Measurements from ENCODE around the gene PCMTD2.

GRCh38 chr20:64214952-64215351 is 40.6 kb upstream of the PCMTD2 start:
- TF ChIP-seq CTCF (conservative IDR thresholded peaks at IDR 0.05; ENCODE audit: low read depth in 2 of 2), result no peak
- TF ChIP-seq REST (IDR thresholded peaks at IDR 0.05; ENCODE audit: unreplicated experiment), result no peak
- TF ChIP-seq JUNB (IDR thresholded peaks at IDR 0.05; ENCODE audit: unreplicated experiment), result no peak
- no peak for TF ChIP-seq EZH2phosphoT487 (IDR thresholded peaks at IDR 0.05; ENCODE audit: unreplicated experiment)
- TF ChIP-seq EZH2 (IDR thresholded peaks at IDR 0.05; ENCODE audit: low read depth, unreplicated experiment), result no peak
- TF ChIP-seq POLR2AphosphoS5 (IDR thresholded peaks at IDR 0.05; ENCODE audit: low read depth), result no peak
- TF ChIP-seq NANOG (IDR thresholded peaks at IDR 0.05; ENCODE audit: borderline replicate concordance), result no peak
- TF ChIP-seq ZNF331 (CRISPR knock-in tag; IDR thresholded peaks at IDR 0.05; ENCODE audit: low read depth), result no peak
- no peak for TF ChIP-seq ETS1 (IDR thresholded peaks at IDR 0.05)
- TF ChIP-seq CREB1 (CRISPR knock-in tag; IDR thresholded peaks at IDR 0.05; ENCODE audit: low read depth), result no peak
- no peak for TF ChIP-seq ZNF114 (CRISPR knock-in tag; IDR thresholded peaks at IDR 0.05)
- no peak for TF ChIP-seq STAT1 (IDR thresholded peaks at IDR 0.05; ENCODE audit: unreplicated experiment)
